ENCODE data around the gene CD300LF. TPM values are rescaled to one million over a fixed set of nuclear protein-coding genes. Genes with fewer than 3 reads are reported as not detected.

Gene CD300LF
- total RNA-seq, 1 donor from 2014 or later, result 0.49 TPM

Other genes starting within 250 kb of the CD300LF start
- gene CD300A, start 246.3 kb downstream of the CD300LF start, total RNA-seq, result 6.0 TPM
- 0.59 TPM for gene CD300LB, start 181.4 kb downstream of the CD300LF start, total RNA-seq
- 0.39 TPM for gene CD300C, start 166.8 kb downstream of the CD300LF start, total RNA-seq
- gene CD300H, start 145.4 kb downstream of the CD300LF start, total RNA-seq, result 0.79 TPM
- 0.20 TPM for gene CD300LD, start 120.6 kb downstream of the CD300LF start, total RNA-seq
- 1.2 TPM for gene CD300E, start 89.2 kb downstream of the CD300LF start, total RNA-seq
- gene RAB37, start 24.3 kb upstream of the CD300LF start, total RNA-seq, result 0.69 TPM
- gene NHERF1, start 35.7 kb upstream of the CD300LF start, total RNA-seq, result 7.5 TPM
- 26.2 TPM for gene NAT9, start 63.4 kb upstream of the CD300LF start, total RNA-seq
- gene GRIN2C, start 147.0 kb upstream of the CD300LF start, total RNA-seq, result 0.69 TPM
- gene FDXR, start 160.1 kb upstream of the CD300LF start, total RNA-seq, result 5.6 TPM
- 2.6 TPM for gene FADS6, start 180.7 kb upstream of the CD300LF start, total RNA-seq
- 1.1 TPM for gene USH1G, start 210.3 kb upstream of the CD300LF start, total RNA-seq
- gene OTOP2, start 211.3 kb upstream of the CD300LF start, total RNA-seq, result not detected
- not detected for gene OTOP3, start 223.0 kb upstream of the CD300LF start, total RNA-seq

Data from skin of body (tissue), 1 donor.